Measurements from ENCODE around the gene SYCP3.

GRCh38 chr12:101696251-101697196 lies 42.7 kb downstream of the SYCP3 start:
- TF ChIP-seq CTCF (conservative IDR thresholded peaks at IDR 0.05; ENCODE audit: low read depth, low read length) (no peak), EZH2 (IDR thresholded peaks at IDR 0.05; ENCODE audit: borderline replicate concordance, low read depth, low read length, poor library complexity, severe bottlenecking) (no peak)
